H1 (cell line): Measurements from ENCODE around the gene CTNNA3. TPM values are rescaled to one million over a fixed set of nuclear protein-coding genes. Genes with fewer than 3 reads are reported as not detected.

Source experiments
- CTCF ChIA-PET: fragments of 300-600 bp; sonication (Branson Sonifier 250); formaldehyde crosslinking; loops from one replicate; lab custom pipeline; 2021; ENCODE audit not compliant: partially characterized antibody; lab: Charles Lee
- POLR2A ChIA-PET: fragments of 300-600 bp; sonication (Branson Sonifier 250); formaldehyde crosslinking; loops from one replicate; lab custom pipeline; 2021; ENCODE audit warnings: inconsistent platforms; ENCODE audit not compliant: partially characterized antibody; lab: Charles Lee
- DNase-seq, 2 experiments: peaks; one replicate each; pipeline versions ENCODE4 v3.0.0 to v3.0.0-alpha.2; 2010 to 2022; ENCODE audit warnings: low spot score in 2 of 2, low read depth in 1 of 2, mixed read lengths in 1 of 2
- FAIRE-seq: peaks from 2 replicates; lab custom pipeline; 2011; peaks lifted over from hg19 to GRCh38; lab: Jason Lieb, UNC
- H2AFZ ChIP-seq: 2 replicates; pipeline ENCODE4 v1.8.1; 2012; ENCODE audit warnings: low read length, inconsistent platforms
- H2AK5ac ChIP-seq: 2 replicates; pipeline ENCODE4 v1.6.1; 2013; ENCODE audit warnings: low read depth, low read length
- H2BK120ac ChIP-seq: replicated peaks from 2 replicates; pipeline ENCODE3; 2013; ENCODE audit warnings: low read depth, low read length, inconsistent platforms
- H2BK12ac ChIP-seq: 2 replicates; pipeline ENCODE4 v1.6.1; 2013; ENCODE audit warnings: low read depth, low read length
- H2BK15ac ChIP-seq: 2 replicates; pipeline ENCODE4 v1.6.1; 2013; ENCODE audit warnings: low read length
- H2BK20ac ChIP-seq: 2 replicates; pipeline ENCODE4 v1.6.1; 2013; ENCODE audit warnings: low read length
- H2BK5ac ChIP-seq: 2 replicates; pipeline ENCODE4 v1.6.1; 2013; ENCODE audit warnings: low read depth, low read length
- H3K14ac ChIP-seq: 2 replicates; pipeline ENCODE4 v1.6.1; 2013; ENCODE audit warnings: inconsistent platforms; ENCODE audit not compliant: insufficient read length
- H3K18ac ChIP-seq: 2 replicates; pipeline ENCODE4 v1.6.1; 2013; ENCODE audit warnings: low read length; ENCODE audit errors: extremely low read depth
- H3K23ac ChIP-seq: 2 replicates; pipeline ENCODE4 v1.6.1; 2013; ENCODE audit warnings: inconsistent platforms; ENCODE audit not compliant: insufficient read length
- H3K23me2 ChIP-seq: 2 replicates; pipeline ENCODE4 v1.6.1; 2013; ENCODE audit warnings: low read depth, low read length
- H3K27ac ChIP-seq: 2 replicates; pipeline ENCODE4 v1.6.1; 2011; ENCODE audit warnings: low read depth, low read length, inconsistent platforms
- H3K27me3 ChIP-seq, 4 experiments: replicated peaks in 1 of 4; 1 replicate in 1 of 4; 2 replicates in 3 of 4; pipeline versions ENCODE4 v1.6.1 to v1.8.1; 2011 to 2013; ENCODE audit warnings: low read length in 3 of 4, mild to moderate bottlenecking in 3 of 4, inconsistent platforms in 2 of 4, mixed read lengths in 2 of 4, moderate library complexity in 1 of 4; ENCODE audit not compliant: control insufficient read depth in 3 of 4, insufficient read depth in 3 of 4; ENCODE audit errors: extremely low read depth in 1 of 4
- H3K36me3 ChIP-seq, 4 experiments: 2 replicates each; pipeline versions ENCODE4 v1.6.1 to v1.8.1; 2011 to 2013; ENCODE audit warnings: mild to moderate bottlenecking in 4 of 4, low read length in 3 of 4, moderate library complexity in 2 of 4, control low read depth in 1 of 4, inconsistent platforms in 1 of 4; ENCODE audit not compliant: insufficient read depth in 4 of 4, control insufficient read depth in 2 of 4
- H3K4ac ChIP-seq: replicated peaks from 2 replicates; pipeline ENCODE3; 2013; ENCODE audit warnings: low read length, low read depth, mixed read lengths, inconsistent platforms; ENCODE audit not compliant: insufficient read length
- H3K4me1 ChIP-seq, 4 experiments: replicated peaks in 1 of 4; 1 replicate in 1 of 4; 2 replicates in 3 of 4; pipeline versions ENCODE4 v1.6.1 to v1.8.1; 2011 to 2013; ENCODE audit warnings: low read length in 3 of 4, inconsistent platforms in 2 of 4, mixed read lengths in 1 of 4; ENCODE audit not compliant: insufficient read depth in 4 of 4, control insufficient read depth in 3 of 4
- H3K4me2 ChIP-seq, 2 experiments: 2 replicates each; pipeline versions ENCODE4 v1.6.1 to v1.8.1; 2011 to 2013; ENCODE audit warnings: low read depth in 2 of 2, low read length in 2 of 2, control low read depth in 1 of 2, inconsistent platforms in 1 of 2, mild to moderate bottlenecking in 1 of 2; ENCODE audit not compliant: insufficient read depth in 1 of 2
- H3K4me3 ChIP-seq, 4 experiments: fragments of 200-600, 300-600 bp in 1 of 4; sonication (generic), shearing (Covaris generic), sonication (Bioruptor Twin) in 1 of 4; 2 replicates each; pipeline versions ENCODE4 v1.5.1 to v1.8.1; 2011 to 2016; ENCODE audit warnings: low read length in 4 of 4, low read depth in 3 of 4, control low read depth in 2 of 4, inconsistent platforms in 2 of 4, mild to moderate bottlenecking in 2 of 4, mixed read lengths in 1 of 4, moderate library complexity in 1 of 4; ENCODE audit not compliant: insufficient read depth in 2 of 4; ENCODE audit errors: extremely low read depth in 1 of 4
- H3K56ac ChIP-seq: replicated peaks from 2 replicates; pipeline ENCODE3; 2013; ENCODE audit warnings: low read depth, mild to moderate bottlenecking, mixed read lengths, low read length, inconsistent platforms; ENCODE audit not compliant: insufficient read length
- H3K79me1 ChIP-seq: 2 replicates; pipeline ENCODE4 v1.6.1; 2013; ENCODE audit warnings: low read depth, low read length, control low read depth
- H3K79me2 ChIP-seq, 2 experiments: 2 replicates each; pipeline versions ENCODE4 v1.6.1 to v1.8.1; 2012 to 2013; ENCODE audit warnings: low read length in 2 of 2, mild to moderate bottlenecking in 2 of 2, inconsistent platforms in 1 of 2; ENCODE audit not compliant: insufficient read depth in 2 of 2, control insufficient read depth in 1 of 2
- H3K9ac ChIP-seq, 4 experiments: replicated peaks in 1 of 4; 1 replicate in 1 of 4; 2 replicates in 3 of 4; pipeline versions ENCODE4 v1.6.1 to v1.8.1; 2011 to 2013; ENCODE audit warnings: low read depth in 3 of 4, low read length in 3 of 4, control low read depth in 2 of 4, mild to moderate bottlenecking in 2 of 4, moderate library complexity in 2 of 4, inconsistent platforms in 1 of 4; ENCODE audit errors: extremely low read depth in 1 of 4
- H3K9me3 ChIP-seq, 2 experiments: 2 replicates each; pipeline versions ENCODE4 v1.6.1 to v1.8.1; 2012 to 2013; ENCODE audit warnings: mild to moderate bottlenecking in 2 of 2, moderate library complexity in 2 of 2, control low read depth in 1 of 2, inconsistent platforms in 1 of 2, low read depth in 1 of 2, low read length in 1 of 2, mixed read lengths in 1 of 2; ENCODE audit not compliant: insufficient read depth in 2 of 2
- H4K20me1 ChIP-seq, 2 experiments: replicated peaks in 1 of 2; 2 replicates each; pipeline versions ENCODE3 to v1.8.1; 2011 to 2013; ENCODE audit warnings: inconsistent platforms in 2 of 2, low read length in 2 of 2, mild to moderate bottlenecking in 1 of 2; ENCODE audit not compliant: insufficient read depth in 2 of 2, control insufficient read depth in 1 of 2
- H4K5ac ChIP-seq: 2 replicates; pipeline ENCODE4 v1.6.1; 2013; ENCODE audit warnings: low read length, low read depth, mixed read lengths, inconsistent platforms; ENCODE audit not compliant: insufficient read length
- H4K8ac ChIP-seq: 2 replicates; pipeline ENCODE4 v1.8.0; 2013; ENCODE audit warnings: mild to moderate bottlenecking, moderate library complexity, low read length, inconsistent platforms; ENCODE audit not compliant: insufficient read depth; ENCODE audit errors: extremely low read depth
- H4K91ac ChIP-seq: replicated peaks from 2 replicates; pipeline ENCODE3; 2013; ENCODE audit warnings: low read length, mixed read lengths, inconsistent platforms; ENCODE audit not compliant: insufficient read length
- JUND ChIP-seq: IDR thresholded peaks from 2 replicates; pipeline ENCODE4 v1.6.1; 2011; ENCODE audit warnings: mild to moderate bottlenecking, improper control_type of control experiment, low read length
- MAFK ChIP-seq: IDR thresholded peaks from 2 replicates; pipeline ENCODE4 v1.6.1; 2012; ENCODE audit warnings: low read depth, mild to moderate bottlenecking, improper control_type of control experiment, low read length
- POU5F1 ChIP-seq: IDR thresholded peaks from 2 replicates; pipeline ENCODE4 v1.6.1; 2011; ENCODE audit warnings: low read depth, mild to moderate bottlenecking, low read length, moderate library complexity
- RFX5 ChIP-seq: IDR thresholded peaks from 2 replicates; pipeline ENCODE4 v1.6.1; 2011; ENCODE audit warnings: low read depth, low read length, improper control_type of control experiment, borderline replicate concordance
- SIRT6 ChIP-seq: IDR thresholded peaks from one replicate; pipeline ENCODE4 v1.7.1; 2012; ENCODE audit warnings: low read length, inconsistent platforms
- SP2 ChIP-seq: IDR thresholded peaks from 2 replicates; pipeline ENCODE4 v1.6.1; 2012; ENCODE audit warnings: mild to moderate bottlenecking, low read length, inconsistent platforms
- ZNF274 ChIP-seq: IDR thresholded peaks from 2 replicates; pipeline ENCODE4 v1.7.0; 2012; ENCODE audit warnings: low read length, borderline replicate concordance; ENCODE audit errors: extremely low read depth
- WGBS, 2 experiments: shearing (Covaris generic) in 1 of 2; methylation state at CpG; one replicate each; pipeline versions ENCODE4 v1.1.6 to v1.1.7; 2013 to 2015; ENCODE audit warnings: low lambda C conversion rate in 2 of 2, mixed read lengths in 2 of 2, inconsistent platforms in 1 of 2, low coverage in 1 of 2, missing lambda C conversion rate in 1 of 2; ENCODE audit not compliant: insufficient replicate concordance in 2 of 2, insufficient coverage in 1 of 2, insufficient read length in 1 of 2; ENCODE audit errors: extremely low coverage in 1 of 2, missing lambda C conversion rate in 1 of 2; 5-methylcytosine and 5-hydroxymethylcytosine counted together
- polyA plus RNA-seq, 7 experiments: library from polyadenylated mRNA; depleted of rRNA in 3 of 7; stranded (reverse) in 5 of 7; unstranded in 2 of 7; fragments of >200 nt in 5 of 7; fragments of 200-250 nt in 2 of 7; gene quantifications; 1 replicate in 5 of 7; 2 replicates in 1 of 7; 4 replicates in 1 of 7; pipeline versions ENCODE4 v1.2.1 to v1.2.3, GENCODE V29; 2011 to 2013; ENCODE audit warnings: missing spikeins in 2 of 7, mixed read lengths in 2 of 7
- total RNA-seq: library from RNA; stranded (reverse); fragmentation: NEBNext Ultra II Directional; extraction: Animal tissue kit (Norgen Biotek cat#: 25700); gene quantifications from 2 replicates; pipeline ENCODE4 v1.2.1, GENCODE V29; 2021

Gene CTNNA3
- total and polyA plus RNA-seq, 2 of the 8 experiments (the other 6 are each of a cell fraction or from before 2014, with no cell fraction given) = 1.3 to 1.5 TPM

GRCh38 chr10:67676208-67676825 is 19.7 kb downstream of the CTNNA3 start:
- Histone ChIP-seq H3K4ac (no peak overlapping the region), H3K56ac (no peak overlapping the region), H3K4me1 (no peaks in the 10 kb centered on the region; a peak in 1 of 7 replicates), H3K14ac (no peak overlapping the region), H3K23me2 (no peaks in the 10 kb centered on the region), H3K36me3 (no peaks in the 10 kb centered on the region), H2BK12ac (no peak overlapping the region), H2BK5ac (no peak overlapping the region), H2BK120ac (no peak overlapping the region), H2AK5ac (no peak overlapping the region), H3K27me3 (no peaks in the 10 kb centered on the region), H3K79me2 (no peaks in the 10 kb centered on the region), H3K4me3 (no peak overlapping the region), H2BK20ac (no peak overlapping the region), H2BK15ac (no peak overlapping the region), H3K4me2 (no peak overlapping the region), H4K20me1 (no peaks in the 10 kb centered on the region), H3K23ac (no peak overlapping the region), H3K9me3 (no peaks in the 10 kb centered on the region), H3K27ac (no peak overlapping the region), H4K5ac (no peak overlapping the region), H3K18ac (no peak overlapping the region), H2AFZ (peak overlapping the region; percentile 82), H3K79me1 (no peaks in the 10 kb centered on the region; the same call in 1 of the 2 replicates), H3K9ac (no peak overlapping the region), H4K91ac (no peak overlapping the region), H4K8ac (no peak overlapping the region)
- TF ChIP-seq POU5F1 (no peak), MAFK (no peak), SIRT6 (no peak), ZNF274 (no peak), RFX5 (no peak), SP2 (no peak), JUND (no peak)
- ChIA-PET CTCF (interaction anchor here (0.9 to 1.5 kb wide), 3 partner anchors 8 to 102 kb away, joined by 3 to 4 read pairs (median 3); no protein-coding TSS in a partner anchor), POLR2A (no interaction called here)
- 92% methylated on average over 2 of the region's 2 CpGs; no CpG with 5 or more reads in 1 of the 2 experiments for WGBS, 2 experiments
- DNase-seq (no peak), FAIRE-seq (no peak)
